ENCODE results near the gene ABLIM3.

ABLIM3 gene

GRCh38 chr5:149141224-149141956 is at the start of gene ABLIM3:
Gene ABLIM3, plus strand, starts transcription at chr5:149141493. Its CDS starts 603 bp downstream, at chr5:149142096.
- peak within 1 kb of the TSS; percentile 64 for H3K4me3 ChIP-seq (ENCODE audit: low read length)
- peak; percentile 78 for TF ChIP-seq CTCF (conservative IDR thresholded peaks at IDR 0.05; ENCODE audit: low read depth, low read length)
- no peak for DNase-seq (ENCODE audit: low read depth)

GRCh38 chr5:149093625-149094024 is 47.7 kb upstream of the ABLIM3 start:
- no peak for TF ChIP-seq CTCF (conservative IDR thresholded peaks at IDR 0.05; ENCODE audit: low read depth, low read length)
- H3K4me3 ChIP-seq (ENCODE audit: low read length) = no peak overlapping the region
- no peak for DNase-seq (ENCODE audit: low read depth)

GRCh38 chr5:149094996-149095395 is 46.3 kb upstream of the ABLIM3 start:
- TF ChIP-seq CTCF (conservative IDR thresholded peaks at IDR 0.05; ENCODE audit: low read depth, low read length) = no peak
- H3K4me3 ChIP-seq (ENCODE audit: low read length) = no peak overlapping the region
- no peak for DNase-seq (ENCODE audit: low read depth)

GRCh38 chr5:149099920-149100319 is 41.4 kb upstream of the ABLIM3 start:
- H3K4me3 ChIP-seq (ENCODE audit: low read length) = no peak overlapping the region
- TF ChIP-seq CTCF (conservative IDR thresholded peaks at IDR 0.05; ENCODE audit: low read depth, low read length) = no peak
- DNase-seq (ENCODE audit: low read depth) = no peak

- no peak overlapping the region for H3K4me3 ChIP-seq (ENCODE audit: low read length)
- TF ChIP-seq CTCF (conservative IDR thresholded peaks at IDR 0.05; ENCODE audit: low read depth, low read length) = no peak
- no peak for DNase-seq (ENCODE audit: low read depth)
These were observed 41.0 kb upstream of the ABLIM3 start for GRCh38 chr5:149100331-149100730.

- no peak overlapping the region for H3K4me3 ChIP-seq (ENCODE audit: low read length)
- TF ChIP-seq CTCF (conservative IDR thresholded peaks at IDR 0.05; ENCODE audit: low read depth, low read length) = no peak
- DNase-seq (ENCODE audit: low read depth) = no peak
These were observed 32.5 kb upstream of the ABLIM3 start for GRCh38 chr5:149108651-149109280.

- H3K4me3 ChIP-seq (ENCODE audit: low read length) = no peak overlapping the region
- no peak for TF ChIP-seq CTCF (conservative IDR thresholded peaks at IDR 0.05; ENCODE audit: low read depth, low read length)
- no peak for DNase-seq (ENCODE audit: low read depth)
These were observed 30.9 kb upstream of the ABLIM3 start for GRCh38 chr5:149110406-149110805.

Measured in retinal pigment epithelial cell (primary cell).